Esophagus squamous epithelium (tissue), 4 donors: ENCODE results near the gene DAPK2.

Experiments
- CTCF ChIP-seq, 6 experiments: fragments of 450-650 bp in 4 of 6; fragments of 200-600 bp in 2 of 6; sonication (generic) in 2 of 6; IDR thresholded peaks; one replicate each; pipeline ENCODE4 v1.5.1; 2016 to 2019; ENCODE audit warnings: antibody characterized with exemption in 6 of 6, mild to moderate bottlenecking in 4 of 6, moderate library complexity in 4 of 6
- POLR2A ChIP-seq, 4 donors: fragments of 450-650 bp; IDR thresholded peaks; one replicate each; pipeline ENCODE4 v1.6.1; 2017; ENCODE audit warnings: antibody characterized with exemption in 4 of 4, mild to moderate bottlenecking in 4 of 4, moderate library complexity in 3 of 4

GRCh38 chr15:64092075-64092820 lies 46.0 kb upstream of the DAPK2 start:
- peak in 1 of 6 experiments; percentile 22 for TF ChIP-seq CTCF (IDR thresholded peaks at IDR 0.05)
- TF ChIP-seq POLR2A (IDR thresholded peaks at IDR 0.05), result no peak
